ENCODE results near the gene C10orf90. TPM values are rescaled to one million over a fixed set of nuclear protein-coding genes. Genes with fewer than 3 reads are reported as not detected.

C10orf90 gene
- total RNA-seq, 1 donor from 2014 or later, result not detected

DNA sequence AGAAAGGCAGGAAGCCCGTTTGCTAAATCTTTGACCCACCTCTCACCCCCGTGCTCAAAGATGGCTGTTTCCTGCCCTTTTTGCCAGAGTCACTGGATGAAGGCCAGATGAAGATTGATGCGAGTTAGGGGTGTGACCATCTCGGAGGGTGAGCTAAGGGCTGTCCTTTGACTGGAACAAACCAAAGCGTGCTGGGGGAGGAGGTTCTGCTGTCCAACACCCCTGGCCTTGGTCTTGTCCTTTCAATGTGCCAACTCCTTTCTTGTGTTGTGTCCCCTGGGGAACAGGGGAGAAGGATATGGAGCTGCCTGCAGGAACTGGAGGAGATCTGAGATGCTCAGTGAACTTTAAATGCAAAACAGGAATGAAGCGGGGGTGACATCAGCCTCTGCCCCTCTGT is 191.9 kb downstream of the C10orf90 start:
- TF ChIP-seq, protein P1, sequence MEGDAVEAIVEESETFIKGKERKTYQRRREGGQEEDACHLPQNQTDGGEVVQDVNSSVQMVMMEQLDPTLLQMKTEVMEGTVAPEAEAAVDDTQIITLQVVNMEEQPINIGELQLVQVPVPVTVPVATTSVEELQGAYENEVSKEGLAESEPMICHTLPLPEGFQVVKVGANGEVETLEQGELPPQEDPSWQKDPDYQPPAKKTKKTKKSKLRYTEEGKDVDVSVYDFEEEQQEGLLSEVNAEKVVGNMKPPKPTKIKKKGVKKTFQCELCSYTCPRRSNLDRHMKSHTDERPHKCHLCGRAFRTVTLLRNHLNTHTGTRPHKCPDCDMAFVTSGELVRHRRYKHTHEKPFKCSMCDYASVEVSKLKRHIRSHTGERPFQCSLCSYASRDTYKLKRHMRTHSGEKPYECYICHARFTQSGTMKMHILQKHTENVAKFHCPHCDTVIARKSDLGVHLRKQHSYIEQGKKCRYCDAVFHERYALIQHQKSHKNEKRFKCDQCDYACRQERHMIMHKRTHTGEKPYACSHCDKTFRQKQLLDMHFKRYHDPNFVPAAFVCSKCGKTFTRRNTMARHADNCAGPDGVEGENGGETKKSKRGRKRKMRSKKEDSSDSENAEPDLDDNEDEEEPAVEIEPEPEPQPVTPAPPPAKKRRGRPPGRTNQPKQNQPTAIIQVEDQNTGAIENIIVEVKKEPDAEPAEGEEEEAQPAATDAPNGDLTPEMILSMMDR (IDR thresholded peaks at IDR 0.05; ENCODE audit: unreplicated experiment), result no peak
- no peaks in the 10 kb centered on the region for H3K9me3 Mint-ChIP-seq (ENCODE audit: unreplicated experiment)

DNA sequence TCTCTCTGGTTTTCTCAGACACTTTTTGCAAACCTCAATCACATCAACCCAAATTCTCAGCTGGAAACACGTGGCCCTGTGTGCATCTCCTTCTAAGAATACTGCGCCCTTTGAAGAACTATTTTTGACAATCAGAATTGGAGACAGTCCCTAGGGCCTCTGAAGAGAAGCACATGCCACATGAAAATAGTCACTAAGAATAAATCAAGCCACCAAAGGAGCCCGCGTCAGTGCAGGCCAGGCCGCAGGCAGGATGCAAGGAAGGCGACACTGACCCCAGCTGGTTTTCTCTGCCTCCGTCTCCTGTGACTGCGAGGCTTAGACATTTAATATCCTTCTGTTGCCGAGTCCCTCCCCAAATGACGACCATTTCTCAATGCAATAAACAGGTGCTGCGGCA is 194.2 kb downstream of the C10orf90 start:
- TF ChIP-seq, protein P1 (IDR thresholded peaks at IDR 0.05; ENCODE audit: unreplicated experiment), result no peak
- DNase-seq (ENCODE audit: low spot score), result no peak
- Mint-ChIP-seq H3K27ac (ENCODE audit: unreplicated experiment) (peak overlapping the region; percentile 77), H3K9me3 (ENCODE audit: unreplicated experiment) (no peaks in the 10 kb centered on the region), H3K27me3 (ENCODE audit: unreplicated experiment) (no peaks in the 10 kb centered on the region), H3K36me3 (ENCODE audit: low read depth, unreplicated experiment) (no peaks in the 10 kb centered on the region), H3K4me3 (ENCODE audit: unreplicated experiment) (no peak overlapping the region), H3K4me1 (ENCODE audit: unreplicated experiment) (peaks cover 19% of the 10 kb centered on the region)

More for the DNA sequence above, 191.9 kb downstream of the C10orf90 start:
- Mint-ChIP-seq H3K4me1 (ENCODE audit: unreplicated experiment) (peaks cover 15% of the 10 kb centered on the region), H3K36me3 (ENCODE audit: low read depth, unreplicated experiment) (no peaks in the 10 kb centered on the region), H3K27me3 (ENCODE audit: unreplicated experiment) (peaks cover 1% of the 10 kb centered on the region), H3K27ac (ENCODE audit: unreplicated experiment) (no peak overlapping the region), H3K4me3 (ENCODE audit: unreplicated experiment) (no peak overlapping the region)
- no peak for DNase-seq (ENCODE audit: low spot score)

DNA sequence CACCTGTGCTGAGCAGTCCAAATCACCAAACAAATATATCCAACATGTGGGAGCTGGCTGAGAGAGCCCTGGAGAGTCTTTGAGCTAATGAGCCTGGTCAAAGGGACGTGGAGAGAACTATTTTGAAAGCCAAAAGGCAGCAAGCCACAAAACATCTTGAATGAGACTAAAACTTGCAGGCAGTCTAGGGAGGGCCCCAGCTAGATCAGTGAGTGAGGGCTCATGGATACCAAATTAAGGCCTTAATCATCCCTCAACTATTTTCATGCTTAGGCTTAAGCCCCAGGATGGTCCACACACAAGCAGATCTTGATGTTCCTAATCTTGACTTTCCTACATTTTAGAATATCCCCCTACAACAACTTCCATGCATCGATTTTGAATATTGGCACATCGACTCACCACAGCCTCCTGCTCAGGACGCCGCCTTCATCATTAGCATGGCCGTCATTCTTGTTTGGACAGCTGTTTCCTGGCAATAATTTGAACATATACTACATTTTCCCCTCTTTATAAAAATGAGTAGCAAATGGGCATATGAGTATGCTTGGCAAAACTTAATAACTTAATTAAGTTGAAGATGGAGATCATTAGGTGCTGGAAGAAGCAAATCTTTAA is 195.3 kb downstream of the C10orf90 start:
- DNase-seq (ENCODE audit: low spot score), result no peak
- Mint-ChIP-seq H3K4me3 (ENCODE audit: unreplicated experiment) (no peak overlapping the region), H3K9me3 (ENCODE audit: unreplicated experiment) (no peaks in the 10 kb centered on the region), H3K27me3 (ENCODE audit: unreplicated experiment) (no peaks in the 10 kb centered on the region), H3K27ac (ENCODE audit: unreplicated experiment) (no peak overlapping the region), H3K36me3 (ENCODE audit: low read depth, unreplicated experiment) (no peaks in the 10 kb centered on the region), H3K4me1 (ENCODE audit: unreplicated experiment) (peaks cover 24% of the 10 kb centered on the region)
- TF ChIP-seq, protein P1 (IDR thresholded peaks at IDR 0.05; ENCODE audit: unreplicated experiment), result no peak

DNA sequence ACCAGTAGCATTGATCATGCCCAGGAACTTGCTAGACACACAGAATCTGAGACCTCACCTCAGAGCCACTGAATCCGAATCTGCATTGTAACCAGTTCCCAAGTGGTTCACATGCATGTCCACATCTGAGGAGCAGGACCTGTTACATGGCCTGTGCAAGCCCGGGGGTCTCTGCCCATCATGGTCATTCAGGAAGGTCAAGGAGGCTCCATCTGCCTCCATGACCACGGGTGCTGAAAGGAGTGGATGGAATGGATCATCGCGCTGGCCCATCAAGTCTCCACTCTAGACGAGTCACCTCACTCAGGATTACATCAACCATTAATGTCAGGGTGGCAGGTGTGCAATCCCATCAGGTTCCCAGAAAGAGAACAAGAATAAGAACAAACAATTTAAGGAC is 196.5 kb downstream of the C10orf90 start:
- peaks cover 30% of the 10 kb centered on the region for H3K4me1 Mint-ChIP-seq (ENCODE audit: unreplicated experiment)
- no peak for DNase-seq (ENCODE audit: low spot score)
- TF ChIP-seq, protein P1 (IDR thresholded peaks at IDR 0.05; ENCODE audit: unreplicated experiment), result no peak
- H3K36me3 Mint-ChIP-seq (ENCODE audit: low read depth, unreplicated experiment), result no peaks in the 10 kb centered on the region
- H3K27me3 Mint-ChIP-seq (ENCODE audit: unreplicated experiment), result no peaks in the 10 kb centered on the region
- no peaks in the 10 kb centered on the region for H3K9me3 Mint-ChIP-seq (ENCODE audit: unreplicated experiment)
- H3K27ac Mint-ChIP-seq (ENCODE audit: unreplicated experiment), result no peak overlapping the region
- no peak overlapping the region for H3K4me3 Mint-ChIP-seq (ENCODE audit: unreplicated experiment)

DNA sequence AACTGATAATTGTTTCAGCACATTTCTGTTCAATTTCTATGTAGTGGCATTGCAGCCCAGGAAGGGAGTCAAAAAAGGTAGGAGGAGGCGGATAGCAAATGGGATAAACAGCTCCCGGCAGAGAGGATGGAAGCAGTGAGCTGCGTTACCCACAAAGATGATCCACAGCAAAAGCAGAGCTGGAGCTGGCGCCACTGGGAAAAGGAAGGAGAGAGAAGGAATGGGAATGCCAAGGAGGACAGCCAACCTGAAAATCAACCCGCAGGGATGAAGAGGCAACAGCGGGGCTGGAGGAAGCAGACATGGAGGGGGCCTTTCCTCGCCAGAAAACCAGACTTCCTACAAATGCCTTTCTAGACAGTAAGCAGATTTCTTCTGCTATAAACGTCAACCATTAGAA is 199.5 kb downstream of the C10orf90 start:
- H3K9me3 Mint-ChIP-seq (ENCODE audit: unreplicated experiment), result no peaks in the 10 kb centered on the region
- TF ChIP-seq, protein P1 (IDR thresholded peaks at IDR 0.05; ENCODE audit: unreplicated experiment), result no peak
- H3K27me3 Mint-ChIP-seq (ENCODE audit: unreplicated experiment), result no peaks in the 10 kb centered on the region
- H3K4me1 Mint-ChIP-seq (ENCODE audit: unreplicated experiment), result peaks cover 24% of the 10 kb centered on the region
- no peak overlapping the region for H3K4me3 Mint-ChIP-seq (ENCODE audit: unreplicated experiment)
- H3K27ac Mint-ChIP-seq (ENCODE audit: unreplicated experiment), result no peak overlapping the region
- no peaks in the 10 kb centered on the region for H3K36me3 Mint-ChIP-seq (ENCODE audit: low read depth, unreplicated experiment)
- no peak for DNase-seq (ENCODE audit: low spot score)

All from endothelial cell (in vitro differentiated cells).